ENCODE data around the gene PALD1.
"Not testable (repeated sequence)": the region's sequence is repeated elsewhere in the genome, so short reads cannot be mapped to it uniquely, and the experiment has no call there.

PALD1 gene

GRCh38 chr10:70482982-70483760 lies 4.6 kb downstream of the PALD1 start:
- no peak for DNase-seq

- not testable (repeated sequence) for DNase-seq
Observed at GRCh38 chr10:70483872-70484271, 5.3 kb downstream of the PALD1 start.

GRCh38 chr10:70487824-70488223 lies 9.3 kb downstream of the PALD1 start:
- DNase-seq = no peak

GRCh38 chr10:70490142-70490541 lies 11.6 kb downstream of the PALD1 start:
- no peak for DNase-seq

GRCh38 chr10:70491614-70492013 lies 13.0 kb downstream of the PALD1 start:
- no peak for DNase-seq

GRCh38 chr10:70492786-70493659 lies 14.5 kb downstream of the PALD1 start:
- DNase-seq = no peak

GRCh38 chr10:70493660-70494234 lies 15.2 kb downstream of the PALD1 start:
- DNase-seq = no peak

GRCh38 chr10:70494536-70494935 lies 16.0 kb downstream of the PALD1 start:
- DNase-seq = no peak

- DNase-seq = no peak
Observed at GRCh38 chr10:70494966-70495365, 16.4 kb downstream of the PALD1 start.

- DNase-seq = no peak
Observed at GRCh38 chr10:70495691-70496261, 17.2 kb downstream of the PALD1 start.

GRCh38 chr10:70496341-70497119 lies 18.0 kb downstream of the PALD1 start:
- DNase-seq = no peak

- no peak for DNase-seq
Observed at GRCh38 chr10:70497120-70497545, 18.6 kb downstream of the PALD1 start.

GRCh38 chr10:70498970-70499835 lies 20.6 kb downstream of the PALD1 start:
- no peak for DNase-seq

- no peak for DNase-seq
Observed at GRCh38 chr10:70499836-70500167, 21.2 kb downstream of the PALD1 start.

- no peak for DNase-seq
Observed at GRCh38 chr10:70500368-70500767, 21.8 kb downstream of the PALD1 start.

- DNase-seq = no peak
Observed at GRCh38 chr10:70500812-70501301, 22.3 kb downstream of the PALD1 start.

GRCh38 chr10:70502406-70502805 lies 23.8 kb downstream of the PALD1 start:
- no peak for DNase-seq

GRCh38 chr10:70503776-70504175 lies 25.2 kb downstream of the PALD1 start:
- DNase-seq = no peak

- DNase-seq = no peak
Observed at GRCh38 chr10:70504521-70505358, 26.2 kb downstream of the PALD1 start.

- DNase-seq = no peak
Observed at GRCh38 chr10:70505908-70506307, 27.3 kb downstream of the PALD1 start.
